Stomach smooth muscle (tissue), 2 donors: Measurements from ENCODE around the gene MEF2C.
A peak's percentile ranks its signal among the peaks of the same experiment; 100 is the strongest.

Source experiments
- H3K27ac ChIP-seq: one replicate; pipeline ENCODE4 v1.7.0; 2013; ENCODE audit warnings: mild to moderate bottlenecking, low read length, inconsistent platforms
- H3K27me3 ChIP-seq, 2 donors: one replicate each; pipeline ENCODE4 v1.7.0; 2013; ENCODE audit warnings: low read length in 2 of 2; ENCODE audit not compliant: insufficient read depth in 2 of 2, control insufficient read depth in 1 of 2
- H3K36me3 ChIP-seq, 2 donors: one replicate each; pipeline ENCODE4 v1.7.0; 2013; ENCODE audit warnings: low read length in 2 of 2; ENCODE audit not compliant: control insufficient read depth in 2 of 2, insufficient read depth in 2 of 2
- H3K4me1 ChIP-seq: one replicate; pipeline ENCODE4 v1.7.0; 2013; ENCODE audit warnings: low read length; ENCODE audit not compliant: control insufficient read depth, insufficient read depth
- H3K4me3 ChIP-seq, 2 donors: one replicate each; pipeline ENCODE4 v1.7.0; 2013; ENCODE audit warnings: low read length in 2 of 2
- H3K9ac ChIP-seq, 2 donors: one replicate each; pipeline ENCODE4 v1.7.0; 2013; ENCODE audit warnings: low read length in 2 of 2, mild to moderate bottlenecking in 1 of 2
- H3K9me3 ChIP-seq, 2 donors: one replicate each; pipeline ENCODE4 v1.7.0; 2013; ENCODE audit warnings: low read length in 2 of 2; ENCODE audit not compliant: control insufficient read depth in 2 of 2
- donor health status: healthy.
- donor health status: Pancreatic carcinoma.

MEF2C gene

GRCh38 chr5:88888291-88888690, 5.3 kb upstream of the MEF2C start:
- peaks cover 4% of the 10 kb centered on the region for H3K4me1 ChIP-seq
- no peaks in the 10 kb centered on the region for H3K9me3 ChIP-seq
- H3K27ac ChIP-seq, result peak overlapping the region; percentile 85
- H3K4me3 ChIP-seq, result peak overlapping the region; percentile 71 to 82
- H3K27me3 ChIP-seq, result no peaks in the 10 kb centered on the region
- H3K9ac ChIP-seq, result peak overlapping the region in 1 of 2 donors; percentile 87
- H3K36me3 ChIP-seq, result no peaks in the 10 kb centered on the region

- H3K9ac ChIP-seq, result no peak overlapping the region
- H3K9me3 ChIP-seq, result no peaks in the 10 kb centered on the region
- no peaks in the 10 kb centered on the region for H3K36me3 ChIP-seq
- H3K4me1 ChIP-seq, result peaks cover 4% of the 10 kb centered on the region
- peak overlapping the region; percentile 85 for H3K27ac ChIP-seq
- H3K4me3 ChIP-seq, result no peak overlapping the region
- no peaks in the 10 kb centered on the region for H3K27me3 ChIP-seq
These were observed 4.4 kb upstream of the MEF2C start for GRCh38 chr5:88887342-88887741.

GRCh38 chr5:88886746-88887341, 3.9 kb upstream of the MEF2C start:
- H3K36me3 ChIP-seq, result no peaks in the 10 kb centered on the region
- H3K4me3 ChIP-seq, result peak overlapping the region in 1 of 2 donors; percentile 67
- H3K9ac ChIP-seq, result peak overlapping the region in 1 of 2 donors; percentile 44
- H3K27me3 ChIP-seq, result no peaks in the 10 kb centered on the region
- H3K9me3 ChIP-seq, result no peaks in the 10 kb centered on the region
- H3K27ac ChIP-seq, result peak overlapping the region; percentile 85
- peaks cover 4% of the 10 kb centered on the region for H3K4me1 ChIP-seq

- H3K9ac ChIP-seq, result peak overlapping the region; percentile 44 to 71
- H3K9me3 ChIP-seq, result no peaks in the 10 kb centered on the region
These were observed 3.3 kb upstream of the MEF2C start for GRCh38 chr5:88886252-88886651.

GRCh38 chr5:88885002-88885401, 2.0 kb upstream of the MEF2C start:
- H3K4me3 ChIP-seq, result peak overlapping the region; percentile 84 to 97
- H3K27me3 ChIP-seq, result no peaks in the 10 kb centered on the region
- H3K27ac ChIP-seq, result peak overlapping the region; percentile 75
- H3K9ac ChIP-seq, result peak overlapping the region; percentile 29 to 85
- no peaks in the 10 kb centered on the region for H3K9me3 ChIP-seq
- H3K36me3 ChIP-seq, result no peaks in the 10 kb centered on the region
- H3K4me1 ChIP-seq, result peaks cover 4% of the 10 kb centered on the region

More at GRCh38 chr5:88886252-88886651, 3.3 kb upstream of the MEF2C start:
- no peaks in the 10 kb centered on the region for H3K36me3 ChIP-seq
- H3K27ac ChIP-seq, result peak overlapping the region; percentile 85
- H3K4me3 ChIP-seq, result peak overlapping the region; percentile 36 to 67
- peaks cover 4% of the 10 kb centered on the region for H3K4me1 ChIP-seq
- H3K27me3 ChIP-seq, result no peaks in the 10 kb centered on the region

GRCh38 chr5:88884608-88884877, 1.6 kb upstream of the MEF2C start:
- Histone ChIP-seq H3K27me3 (no peaks in the 10 kb centered on the region), H3K9ac (peak overlapping the region; percentile 48 to 85), H3K36me3 (no peaks in the 10 kb centered on the region), H3K9me3 (no peaks in the 10 kb centered on the region), H3K27ac (peak overlapping the region; percentile 75), H3K4me1 (peaks cover 4% of the 10 kb centered on the region), H3K4me3 (peak overlapping the region; percentile 84 to 97)

- peaks cover 4% of the 10 kb centered on the region for H3K4me1 ChIP-seq
- no peaks in the 10 kb centered on the region for H3K36me3 ChIP-seq
- no peaks in the 10 kb centered on the region for H3K9me3 ChIP-seq
- H3K27me3 ChIP-seq, result no peaks in the 10 kb centered on the region
- peak overlapping the region; percentile 48 to 85 for H3K9ac ChIP-seq
- peak overlapping the region; percentile 75 for H3K27ac ChIP-seq
- H3K4me3 ChIP-seq, result peak overlapping the region; percentile 84 to 97
These were observed 1.0 kb upstream of the MEF2C start for GRCh38 chr5:88883836-88884607.

- H3K4me1 ChIP-seq, result peaks cover 4% of the 10 kb centered on the region
- H3K9me3 ChIP-seq, result no peaks in the 10 kb centered on the region
- H3K27me3 ChIP-seq, result no peaks in the 10 kb centered on the region
- no peaks in the 10 kb centered on the region for H3K36me3 ChIP-seq
- H3K27ac ChIP-seq, result peak overlapping the region; percentile 75
- peak overlapping the region; percentile 81 to 85 for H3K9ac ChIP-seq
- H3K4me3 ChIP-seq, result peak overlapping the region; percentile 84 to 97
These were observed 527 bp downstream of the MEF2C start for GRCh38 chr5:88882276-88883038.

GRCh38 chr5:88881571-88881971, 1.4 kb downstream of the MEF2C start:
- Histone ChIP-seq H3K36me3 (no peaks in the 10 kb centered on the region), H3K9me3 (no peaks in the 10 kb centered on the region), H3K4me3 (peak overlapping the region; percentile 84 to 97), H3K9ac (peak overlapping the region; percentile 81 to 85), H3K4me1 (peaks cover 4% of the 10 kb centered on the region), H3K27ac (peak overlapping the region; percentile 75), H3K27me3 (no peaks in the 10 kb centered on the region)

GRCh38 chr5:88880201-88880600, 2.8 kb downstream of the MEF2C start:
- H3K4me3 ChIP-seq, result peak overlapping the region; percentile 47 to 84
- H3K9ac ChIP-seq, result no peak overlapping the region
- H3K27me3 ChIP-seq, result no peaks in the 10 kb centered on the region
- H3K27ac ChIP-seq, result no peak overlapping the region
- H3K9me3 ChIP-seq, result no peaks in the 10 kb centered on the region
- H3K4me1 ChIP-seq, result peaks cover 5% of the 10 kb centered on the region
- no peaks in the 10 kb centered on the region for H3K36me3 ChIP-seq
